GM10266 (cell line): Measurements from ENCODE around the gene SREBF2.

ENCODE experiments used
- DNase-seq: peaks from one replicate; pipeline ENCODE4 v3.0.0; 2012; ENCODE audit errors: extremely low spot score
- CTCF ChIP-seq: IDR thresholded peaks from 2 replicates; pipeline ENCODE4 v1.5.1; 2012; ENCODE audit warnings: mild to moderate bottlenecking, low read depth; ENCODE audit not compliant: control insufficient read depth, insufficient read depth; ENCODE audit errors: missing control alignments

The SREBF2 gene

GRCh38 chr22:41813726-41814410 lies 19.0 kb upstream of the SREBF2 start:
- TF ChIP-seq CTCF: no peak
- no peak for DNase-seq

GRCh38 chr22:41815716-41816115 lies 17.2 kb upstream of the SREBF2 start:
- DNase-seq: no peak
- TF ChIP-seq CTCF: no peak

GRCh38 chr22:41816241-41816640 lies 16.7 kb upstream of the SREBF2 start:
- no peak for DNase-seq
- no peak for TF ChIP-seq CTCF

GRCh38 chr22:41816871-41817270 lies 16.0 kb upstream of the SREBF2 start:
- no peak for DNase-seq
- TF ChIP-seq CTCF: no peak

- TF ChIP-seq CTCF: no peak
- DNase-seq: no peak
Measured at GRCh38 chr22:41818011-41818410, 14.9 kb upstream of the SREBF2 start.

GRCh38 chr22:41818596-41818995 lies 14.3 kb upstream of the SREBF2 start:
- TF ChIP-seq CTCF: no peak
- no peak for DNase-seq

- no peak for TF ChIP-seq CTCF
- DNase-seq: no peak
Measured at GRCh38 chr22:41819257-41819656, 13.6 kb upstream of the SREBF2 start.
